Heart right ventricle (tissue), 16 donors: Measurements from ENCODE around the gene GRID1. TPM values are rescaled to one million over a fixed set of nuclear protein-coding genes. Genes with fewer than 3 reads are reported as not detected.
A peak's percentile ranks its signal among the peaks of the same experiment; 100 is the strongest.

Source experiments
- ATAC-seq, 8 donors: fragments of 200-7000 bp; cut with Tn5 transposase; one replicate each; pipeline ENCODE4 v1.9.1; 2020; ENCODE audit warnings: mild to moderate bottlenecking in 8 of 8, moderate library complexity in 8 of 8, moderate number of reproducible peaks in 1 of 8
- DNase-seq, 2 donors: peaks; one replicate each; pipeline ENCODE4 v3.0.0-alpha.2; 2020
- H3K27ac ChIP-seq, 10 donors: fragments of 200-600 bp; sonication (generic) in 2 of 10; one replicate each; pipeline versions ENCODE4 v1.5.0 to v1.8.0; 2020 to 2022; ENCODE audit warnings: mild to moderate bottlenecking in 3 of 10
- H3K27me3 ChIP-seq, 7 donors: fragments of 200-600 bp; one replicate each; pipeline ENCODE4 v1.8.0; 2021 to 2022; ENCODE audit warnings: mild to moderate bottlenecking in 2 of 7
- H3K36me3 ChIP-seq, 9 donors: fragments of 200-600 bp; sonication (generic) in 1 of 9; one replicate each; pipeline versions ENCODE4 v1.5.0 to v1.8.0; 2020 to 2022; ENCODE audit warnings: mild to moderate bottlenecking in 2 of 9
- H3K4me1 ChIP-seq, 9 donors: fragments of 200-600 bp; sonication (generic) in 1 of 9; one replicate each; pipeline versions ENCODE4 v1.5.0 to v1.8.0; 2020 to 2022; ENCODE audit warnings: mild to moderate bottlenecking in 4 of 9
- H3K4me3 ChIP-seq, 10 donors: fragments of 200-600 bp; sonication (generic) in 2 of 10; one replicate each; pipeline versions ENCODE4 v1.5.0 to v1.8.0; 2020 to 2022; ENCODE audit warnings: mild to moderate bottlenecking in 7 of 10, moderate library complexity in 2 of 10
- H3K9me3 ChIP-seq, 11 donors: fragments of 200-600 bp in 10 of 11; sonication (generic) in 2 of 11; one replicate each; pipeline versions ENCODE4 v1.5.0 to v1.8.0; 2013 to 2022; ENCODE audit warnings: mild to moderate bottlenecking in 2 of 11, control low read depth in 1 of 11, moderate library complexity in 1 of 11
- CTCF ChIP-seq, 9 donors: fragments of 200-600 bp; sonication (generic) in 2 of 9; IDR thresholded peaks; one replicate each; pipeline versions ENCODE4 v1.5.0 to v1.8.0; 2021 to 2022; ENCODE audit warnings: antibody characterized with exemption in 9 of 9, mild to moderate bottlenecking in 5 of 9, moderate library complexity in 1 of 9
- WGBS, 2 donors: extraction: QIAGEN DNeasy Blood & Tissue Kit; methylation state at CpG; one replicate each; pipeline ENCODE4 v1.1.7; 2013; ENCODE audit warnings: inconsistent platforms in 1 of 2; 5-methylcytosine and 5-hydroxymethylcytosine counted together
- intact Hi-C, 10 donors: fragments of 100-400 bp; cut with DNase I; formaldehyde crosslinking; loops; one replicate each; pipeline versions ENCODE4 v1.11.1 to v1.14.2; 2022
- polyA plus RNA-seq, 2 donors: library from polyadenylated mRNA; stranded (reverse); fragments of 200-250 nt; gene quantifications; one replicate each; pipeline ENCODE4 v1.2.3, GENCODE V29; 2013
- total RNA-seq, 10 donors: library from RNA; stranded (reverse); fragmentation: NEBNext Ultra II Directional in 3 of 10; extraction: Animal tissue kit (Norgen Biotek cat#: 25700) in 3 of 10; gene quantifications; one replicate each; pipeline versions ENCODE4 v1.2.1 to v1.2.4, GENCODE V29; 2021 to 2023
- donor health status: Arrhythmogenic right ventricular cardiomyopathy.
- donor health status: ischemic (EF 13 %, LVEDD 7.1; RV severe dilation, severe dysfunction).
- donor health status: healthy with polysubstance abuse.
- donor health status: DM: no; HTN: yes; CAD: no.
- donor health status: DM: no; HTN: no; CAD: no.
- donor health status: ischemic (EF 25% LVEDD 6.9; RV normal size, moderate dysfunction).
- donor health status: ischemic (EF 25% LVEDD 5.7; RV mildly dilated, moderate dysfunction).
- donor health status: healthy.
- donor health status: DM: yes; HTN: yes; CAD: no.
- donor health status: Ischemic cardiomyopathy.
- donor health status: ischemic (EF 35%, LVEDD 5.7; RV mildly dilated, moderate dysfunction).
- donor health status: nonischemic (EF 11% LVEDD 7.7; RV severe dilation, severe dysfunction).
- donor health status: DM: yes; HTN: yes; CAD: no.
- donor health status: PGD.
- donor health status: ischemic (EF 29% LVEDD 5.4; RV normal size, mild dysfunction).
- donor health status: nonischemic (EF 23%, LVEDD 6.1; RV moderate dilation, normal function).

Gene GRID1
- total and polyA plus RNA-seq, 12 donors, result 0.44 to 3.4 (median 1.5) TPM

- peaks cover 0 to 42% (median 18%) of the 10 kb centered on the region in 9 donors for H3K4me1 ChIP-seq
- H3K27ac ChIP-seq, result peak overlapping the region in 3 of 10 donors; percentile 31 to 74 (median 57)
- no peaks in the 10 kb centered on the region for H3K36me3 ChIP-seq
- ATAC-seq (no peak), DNase-seq (no peak)
- H3K27me3 ChIP-seq, result no peaks in the 10 kb centered on the region
- WGBS, 2 donors, result 81 to 91% methylated on average over 6 of the region's 6 CpGs
- intact Hi-C loops, result no loop called here
- no peak overlapping the region for H3K4me3 ChIP-seq
- peaks cover 0 to 7% (median 0%) of the 10 kb centered on the region in 11 donors for H3K9me3 ChIP-seq
- no peak for TF ChIP-seq CTCF (IDR thresholded peaks at IDR 0.05)
These were observed 45.4 kb upstream of the GRID1 start for GRCh38 chr10:86411852-86412560.

- 24 to 43% methylated on average over 7 of the region's 7 CpGs for WGBS, 2 donors
- Histone ChIP-seq H3K27ac (peak overlapping the region in 5 of 10 donors; percentile 12 to 74 (median 31)), H3K4me3 (peak overlapping the region in 1 of 10 donors; percentile 7), H3K4me1 (peaks cover 0 to 42% (median 18%) of the 10 kb centered on the region in 9 donors), H3K36me3 (no peaks in the 10 kb centered on the region), H3K27me3 (no peaks in the 10 kb centered on the region), H3K9me3 (peaks cover 0 to 7% (median 0%) of the 10 kb centered on the region in 11 donors)
- intact Hi-C loops, result no loop called here
- no peak for TF ChIP-seq CTCF (IDR thresholded peaks at IDR 0.05)
- DNase-seq (peak in 1 of 2 donors; percentile 26), ATAC-seq (peak; percentile 74 to 88 (median 82))
These were observed 44.8 kb upstream of the GRID1 start for GRCh38 chr10:86411281-86411841.

GRCh38 chr10:86410542-86411124 is 44.0 kb upstream of the GRID1 start:
- H3K4me1 ChIP-seq, result peaks cover 0 to 40% (median 18%) of the 10 kb centered on the region in 9 donors
- H3K9me3 ChIP-seq, result peaks cover 0 to 7% (median 0%) of the 10 kb centered on the region in 11 donors
- no peak for TF ChIP-seq CTCF (IDR thresholded peaks at IDR 0.05)
- H3K36me3 ChIP-seq, result no peaks in the 10 kb centered on the region
- 80 to 83% methylated on average over 4 of the region's 4 CpGs for WGBS, 2 donors
- H3K4me3 ChIP-seq, result no peak overlapping the region
- peak overlapping the region in 4 of 10 donors; percentile 31 to 74 (median 44) for H3K27ac ChIP-seq
- ATAC-seq (no peak), DNase-seq (no peak)
- H3K27me3 ChIP-seq, result no peaks in the 10 kb centered on the region
- intact Hi-C loops, result no loop called here

- H3K4me1 ChIP-seq, result peaks cover 0 to 33% (median 18%) of the 10 kb centered on the region in 9 donors
- H3K4me3 ChIP-seq, result no peak overlapping the region
- DNase-seq (no peak), ATAC-seq (no peak)
- no peaks in the 10 kb centered on the region for H3K36me3 ChIP-seq
- no peak for TF ChIP-seq CTCF (IDR thresholded peaks at IDR 0.05)
- H3K9me3 ChIP-seq, result peaks cover 0 to 18% (median 0%) of the 10 kb centered on the region in 11 donors
- H3K27ac ChIP-seq, result no peak overlapping the region
- intact Hi-C loops, result loop anchor here in 1 of 10 donors (10.0 kb wide), 1 partner anchor 96 kb away; no protein-coding TSS in a partner anchor
- no peaks in the 10 kb centered on the region for H3K27me3 ChIP-seq
- 74 to 75% methylated on average over 1 of the region's 1 CpG for WGBS, 2 donors
These were observed 42.6 kb upstream of the GRID1 start for GRCh38 chr10:86409183-86409582.
